T-helper 2 cell (primary cell): ENCODE results near the gene ATXN3L.
"Not testable (repeated sequence)": the region's sequence is repeated elsewhere in the genome, so short reads cannot be mapped to it uniquely, and the experiment has no call there.

Source experiments
- DNase-seq, 5 experiments: peaks; one replicate each; pipeline versions ENCODE4 v3.0.0 to v3.0.0-alpha.2; 2012 to 2022

Gene ATXN3L

DNA sequence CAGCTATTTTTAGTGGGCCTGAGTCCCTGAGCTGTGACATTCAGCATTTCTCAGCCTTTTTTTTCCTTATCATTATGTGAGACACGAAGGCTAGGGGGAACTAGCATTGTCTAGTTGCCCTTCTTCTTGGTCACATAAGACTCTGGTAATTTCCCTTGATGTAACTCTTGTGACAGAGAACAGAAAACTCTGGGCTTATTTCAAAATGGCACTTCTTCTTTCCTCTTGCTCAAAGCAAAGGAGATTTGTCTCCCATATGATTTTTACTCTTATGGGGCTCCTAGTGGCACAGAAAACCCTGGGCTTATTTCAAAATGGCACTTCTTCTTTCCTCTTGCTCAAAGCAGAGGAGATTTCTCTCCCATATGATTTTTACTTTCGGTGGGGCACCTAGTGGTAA is 14.7 kb downstream of the ATXN3L start:
- DNase-seq: no peak

DNA sequence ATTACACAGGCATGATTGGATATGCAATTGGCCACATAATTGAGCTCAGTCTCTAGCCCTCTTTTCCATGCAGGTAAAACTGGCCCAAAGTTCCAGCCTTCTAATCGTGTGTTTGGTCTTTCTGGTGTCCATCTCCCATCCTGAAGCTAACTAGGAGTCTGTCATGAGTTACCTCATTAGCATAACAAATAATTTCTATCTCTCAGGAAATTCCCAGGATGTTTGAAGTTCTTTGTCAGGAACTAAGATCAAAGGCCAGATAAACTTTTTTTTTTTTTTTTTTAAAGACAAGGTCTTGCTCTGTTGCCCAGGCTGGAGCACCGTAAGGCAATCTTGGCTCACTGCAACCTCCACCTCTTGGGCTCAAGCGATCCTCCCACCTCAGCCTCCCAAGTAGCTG is 15.8 kb downstream of the ATXN3L start:
- DNase-seq: no peak

DNA sequence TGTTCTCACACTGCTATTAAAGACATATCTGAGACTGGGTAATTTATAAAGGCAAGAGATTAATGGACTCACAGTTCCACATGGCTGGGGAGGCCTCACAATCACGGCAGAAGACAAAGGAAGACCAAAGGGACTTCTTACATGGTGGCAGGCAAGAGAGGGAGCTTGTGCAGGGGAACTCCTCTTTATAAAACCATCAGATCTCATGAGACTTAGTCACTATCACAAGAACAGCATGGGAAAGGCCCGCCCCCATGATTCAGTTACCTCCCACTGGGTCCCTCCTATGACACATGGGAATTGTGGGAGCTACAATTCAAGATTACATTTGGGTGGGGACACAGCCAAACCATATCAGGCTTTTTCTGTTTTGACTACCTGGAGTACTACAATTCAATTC is 16.6 kb downstream of the ATXN3L start:
- not testable (repeated sequence) for DNase-seq

DNA sequence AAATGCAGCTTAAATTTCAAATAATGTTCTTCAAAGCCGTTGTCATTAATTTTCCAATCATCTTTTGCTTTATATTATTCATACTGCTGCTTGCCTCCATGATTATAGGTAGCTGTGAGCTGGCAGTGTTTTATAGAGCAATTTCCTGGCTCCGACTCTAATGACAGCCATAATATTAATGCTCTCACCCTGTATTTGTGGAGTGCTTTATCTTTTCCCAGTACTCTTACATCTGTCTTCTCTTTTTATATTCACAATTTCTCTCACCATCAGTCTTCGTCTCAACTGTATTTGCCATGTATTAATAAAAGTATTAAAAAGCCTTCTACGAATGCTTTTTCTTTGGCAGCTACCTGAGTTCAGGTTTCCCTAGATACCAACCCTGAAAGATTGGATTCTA is 21.0 kb downstream of the ATXN3L start:
- no peak for DNase-seq

DNA sequence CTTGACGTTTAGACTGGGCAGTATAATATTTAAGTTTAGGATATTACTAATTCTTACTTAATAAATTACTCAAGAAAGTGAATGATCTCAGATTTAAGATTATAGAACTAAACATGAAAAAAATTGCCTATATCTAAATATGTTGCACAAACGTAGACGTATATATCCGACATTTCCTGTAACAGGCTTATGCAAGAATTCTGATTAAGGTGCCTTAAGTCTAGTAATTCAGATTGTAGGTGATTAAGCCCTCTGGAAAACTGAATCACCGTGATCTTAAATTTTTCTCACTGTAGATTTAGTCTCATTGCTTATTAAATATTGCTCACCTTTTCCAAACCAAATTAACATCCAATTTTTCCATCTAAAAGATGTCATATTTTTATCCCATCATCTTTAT is 24.0 kb downstream of the ATXN3L start:
- no peak for DNase-seq

DNA sequence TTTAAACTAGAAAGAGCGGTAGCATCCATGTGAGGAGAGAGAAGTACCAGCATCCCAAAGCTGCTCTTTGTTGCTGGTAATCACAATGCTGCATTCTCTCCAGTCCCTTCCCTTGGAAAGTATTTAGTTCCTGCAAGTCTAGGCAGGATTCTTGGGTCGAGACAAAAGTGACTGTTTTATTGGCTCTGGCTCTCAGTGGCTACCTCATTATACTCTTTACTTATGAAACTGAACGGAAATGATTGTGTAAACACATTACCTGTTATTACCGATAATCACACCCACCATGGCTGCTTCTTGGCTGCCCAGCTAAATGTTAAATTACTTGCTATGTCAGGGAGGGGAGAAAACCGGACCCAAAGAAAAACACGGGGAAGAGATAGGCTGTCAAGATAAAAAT is 26.2 kb downstream of the ATXN3L start:
- DNase-seq: no peak

DNA sequence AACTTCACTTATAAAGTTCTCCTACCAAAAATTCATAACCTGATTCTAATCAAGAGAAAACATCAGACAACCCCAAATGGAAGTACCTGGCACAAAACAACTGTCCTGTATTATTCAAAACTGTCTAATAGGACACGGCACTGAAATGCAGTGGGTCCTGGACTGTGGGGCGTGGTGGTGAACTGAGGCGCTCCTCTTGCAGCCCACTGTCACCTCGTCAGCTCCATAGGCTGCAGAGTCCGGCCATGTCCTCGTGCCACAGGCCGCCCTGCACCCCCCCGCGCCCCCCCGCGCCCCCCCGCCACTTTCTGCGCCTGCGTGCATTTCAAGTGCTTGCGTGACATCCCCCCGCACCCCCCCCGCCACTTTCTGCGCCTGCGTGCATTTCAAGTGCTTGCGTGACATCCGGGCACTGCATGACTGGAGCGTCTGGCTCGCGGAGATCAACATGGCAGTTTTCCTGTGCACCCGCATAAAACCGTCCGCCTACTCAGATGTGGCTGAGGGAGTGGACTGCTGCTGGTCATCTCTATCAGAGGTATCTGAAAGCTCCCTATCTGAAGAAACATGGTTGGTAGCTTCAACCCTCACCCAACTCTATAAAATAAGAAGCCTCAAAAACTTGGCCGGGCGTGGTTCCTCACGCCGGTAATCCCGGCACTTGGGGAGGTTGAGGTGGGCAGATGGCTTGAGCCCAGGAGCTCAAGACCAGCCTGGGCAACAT is 28.8 kb downstream of the ATXN3L start:
- no peak for DNase-seq

DNA sequence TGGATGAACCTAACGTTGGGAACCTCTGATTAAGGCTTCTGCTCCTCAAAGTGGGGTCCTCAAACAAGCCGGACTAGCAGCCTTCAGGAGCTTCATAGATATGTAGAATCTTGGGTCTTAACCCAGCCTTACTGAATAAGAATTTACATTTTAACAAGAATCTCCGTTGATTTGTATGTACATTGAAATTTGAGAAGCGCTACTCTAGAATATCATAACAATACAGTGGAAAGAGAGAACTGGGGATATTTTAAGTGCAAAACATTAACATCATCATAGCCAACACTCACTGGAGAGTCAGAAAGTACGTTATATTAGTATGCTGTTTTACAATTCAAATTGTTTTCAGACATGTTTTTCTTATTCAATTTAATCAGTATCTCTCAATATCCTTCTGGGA is 31.2 kb downstream of the ATXN3L start:
- DNase-seq: no peak

DNA sequence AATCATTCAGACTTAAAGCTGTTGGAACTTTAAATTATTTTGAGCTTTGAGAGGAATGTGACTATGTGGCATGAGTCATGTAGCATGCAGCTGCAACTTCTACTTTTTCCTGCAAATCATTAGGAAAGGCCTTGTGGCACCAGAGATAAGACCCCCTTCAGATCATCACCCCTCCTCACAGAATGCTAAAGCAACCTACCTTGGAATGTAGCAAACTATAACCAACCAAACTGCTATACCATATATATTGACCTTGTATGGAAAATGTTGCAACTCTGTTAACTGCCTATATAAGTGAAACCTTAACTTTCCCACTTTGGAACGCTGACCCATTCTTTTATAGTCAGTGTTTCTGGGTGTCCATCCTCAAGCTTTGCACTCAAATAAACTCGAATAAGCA is 32.0 kb downstream of the ATXN3L start:
- no peak for DNase-seq

DNA sequence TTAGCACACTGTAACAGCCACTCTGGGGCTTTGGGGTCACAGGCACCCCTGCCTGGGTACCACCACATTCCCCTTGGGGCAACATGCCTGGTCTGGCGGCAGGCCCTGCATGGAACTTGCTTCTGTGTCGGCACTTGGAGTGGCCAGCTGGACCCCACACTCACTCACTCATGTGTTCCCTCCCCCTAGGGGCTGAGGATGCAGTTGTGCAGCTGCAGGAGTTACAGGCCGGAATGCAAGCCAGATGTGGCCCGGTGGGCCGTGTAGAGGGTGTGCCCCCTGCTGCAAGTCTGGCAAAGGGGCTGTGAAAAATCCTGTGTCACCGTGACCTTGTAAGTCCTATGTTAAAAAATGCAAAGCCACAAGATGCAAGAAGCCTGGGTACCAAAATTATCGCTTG is 34.2 kb downstream of the ATXN3L start:
- no peak for DNase-seq

DNA sequence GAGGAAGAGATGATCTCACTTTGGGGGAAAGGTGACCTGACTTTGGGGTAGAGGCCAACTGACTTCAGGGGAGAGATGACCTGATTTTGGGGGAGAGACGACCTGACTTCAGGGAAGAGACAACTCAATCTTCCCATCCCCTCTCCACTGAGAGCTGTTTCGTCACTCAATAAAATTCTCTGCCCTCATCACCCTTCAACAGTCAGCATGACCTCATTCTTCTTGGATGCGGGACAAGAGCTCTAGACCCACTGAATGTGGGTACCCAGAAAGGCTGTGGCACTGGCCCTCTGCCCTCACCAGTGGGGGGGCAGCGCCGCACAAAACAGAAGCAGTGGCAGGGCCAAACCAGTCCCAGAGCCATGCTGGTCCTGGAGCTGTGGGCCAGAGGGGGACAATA is 34.6 kb downstream of the ATXN3L start:
- no peak for DNase-seq

DNA sequence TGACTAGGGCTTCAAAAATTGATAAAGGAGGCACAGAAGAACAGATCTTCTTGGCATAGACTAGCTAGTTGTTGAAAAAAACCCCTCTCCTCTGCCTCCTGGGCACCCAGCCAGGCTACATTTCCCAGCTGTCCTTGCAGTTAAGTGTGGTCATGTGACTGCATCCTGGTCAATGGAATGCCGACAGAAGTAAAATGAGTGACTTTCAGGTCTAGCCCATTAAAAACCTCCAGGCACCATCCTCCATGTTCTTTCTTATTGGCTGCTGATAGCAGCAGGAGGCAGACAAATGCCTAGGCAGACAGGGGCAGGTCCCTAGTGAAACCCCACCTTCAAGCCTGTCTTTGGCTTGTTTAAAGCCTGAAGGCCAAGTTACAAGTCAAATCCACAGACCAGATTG is 35.3 kb downstream of the ATXN3L start:
- DNase-seq: no peak

DNA sequence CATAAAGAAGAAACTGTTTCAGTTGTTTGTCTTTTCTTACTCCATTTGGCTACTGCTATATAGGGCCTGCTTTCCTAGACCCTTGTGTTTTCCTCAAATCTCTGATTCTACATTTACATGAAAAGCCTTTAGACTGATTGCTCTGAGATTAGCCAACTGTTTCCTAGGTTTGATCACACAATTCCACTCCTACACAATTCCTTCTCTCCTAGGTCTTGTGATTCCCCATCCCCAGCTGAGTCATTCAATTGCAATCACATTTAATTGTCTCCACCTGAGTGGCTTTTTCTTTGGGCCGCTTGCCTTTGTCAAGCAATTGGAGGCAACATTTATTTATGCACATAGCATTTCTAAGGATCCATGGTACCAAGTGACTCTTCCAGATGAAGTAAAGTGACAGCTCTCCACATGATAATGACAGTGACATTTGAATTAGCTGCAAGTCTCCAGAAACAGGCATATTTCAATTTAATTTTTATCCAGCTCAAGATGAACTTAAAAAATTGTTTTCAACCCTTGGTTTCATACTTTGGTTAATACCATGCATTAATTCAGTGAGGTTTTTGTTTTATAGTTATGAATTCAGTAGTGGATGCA is 35.8 kb downstream of the ATXN3L start:
- no peak for DNase-seq

DNA sequence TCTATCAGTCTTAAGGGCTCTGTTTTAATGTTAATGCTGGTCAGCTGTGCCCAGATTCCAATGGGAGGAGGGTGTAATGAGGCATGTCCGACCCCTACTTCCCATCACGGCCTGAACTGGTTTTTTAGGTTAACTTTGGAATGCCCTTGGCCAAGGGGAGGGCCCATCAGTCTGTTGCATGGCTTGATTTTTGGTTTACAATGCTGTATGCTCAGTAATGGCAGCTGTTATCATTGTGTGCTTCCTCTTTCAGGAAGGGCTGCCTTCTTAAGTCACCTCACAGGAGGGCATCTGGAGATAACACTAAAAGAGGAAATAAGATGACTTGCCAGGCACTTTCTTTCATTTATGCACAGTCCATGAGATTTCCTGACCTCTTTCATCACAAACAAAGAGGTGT is 36.3 kb downstream of the ATXN3L start:
- DNase-seq: no peak

DNA sequence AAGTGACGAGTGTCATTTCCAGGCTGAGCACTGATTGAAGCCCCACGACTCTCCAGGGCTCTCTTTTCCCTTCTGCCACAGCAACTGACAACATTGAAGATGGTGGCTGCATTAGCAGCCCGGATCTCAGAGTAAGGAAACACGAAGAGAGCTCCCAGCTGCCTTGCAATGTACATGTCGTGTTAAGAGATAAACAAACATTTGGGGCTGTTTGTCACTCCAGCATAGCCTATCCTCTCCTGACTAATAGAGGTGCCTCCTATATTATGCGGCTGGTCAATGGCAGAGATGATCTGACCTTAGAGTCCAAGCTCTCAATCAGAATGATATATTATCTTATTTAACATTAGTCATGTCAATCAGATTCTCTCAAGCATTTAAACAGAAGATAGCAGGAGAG is 38.6 kb downstream of the ATXN3L start:
- DNase-seq: no peak

DNA sequence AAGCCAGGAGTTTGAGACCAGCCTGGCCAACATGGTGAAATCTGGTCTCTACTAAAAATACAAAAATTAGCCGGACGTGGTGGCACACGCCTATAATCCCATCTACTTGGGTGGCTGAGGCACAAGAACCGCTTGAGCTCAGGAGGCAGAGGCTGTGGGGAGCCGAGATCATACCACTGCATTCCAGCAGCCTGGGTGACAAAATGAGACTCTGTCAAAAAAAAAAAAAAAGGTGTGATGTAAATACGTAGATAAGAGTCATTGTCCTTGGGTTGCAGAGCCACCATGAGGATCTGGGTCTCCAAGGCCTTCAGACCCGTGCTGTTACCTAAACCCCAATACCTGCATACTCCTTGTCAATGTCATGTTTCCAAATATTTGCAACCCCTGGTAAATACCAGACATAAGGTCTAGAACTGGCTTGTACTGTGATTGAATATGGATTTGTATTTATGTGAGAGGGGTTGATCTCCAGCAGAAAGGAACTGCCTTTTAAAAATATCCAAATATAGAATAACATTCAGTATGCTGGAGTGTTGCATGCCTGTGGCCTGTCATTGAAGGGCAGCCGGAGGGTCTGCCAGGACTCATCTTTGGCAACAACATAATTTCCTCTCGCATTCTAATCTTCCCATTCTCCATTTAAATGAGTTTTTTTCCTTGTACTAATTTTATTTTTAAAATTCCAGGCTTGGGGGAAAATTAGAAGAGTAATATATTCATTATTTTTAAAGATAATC is 40.4 kb downstream of the ATXN3L start:
- peak in 1 of 5 experiments; percentile 20 for DNase-seq

DNA sequence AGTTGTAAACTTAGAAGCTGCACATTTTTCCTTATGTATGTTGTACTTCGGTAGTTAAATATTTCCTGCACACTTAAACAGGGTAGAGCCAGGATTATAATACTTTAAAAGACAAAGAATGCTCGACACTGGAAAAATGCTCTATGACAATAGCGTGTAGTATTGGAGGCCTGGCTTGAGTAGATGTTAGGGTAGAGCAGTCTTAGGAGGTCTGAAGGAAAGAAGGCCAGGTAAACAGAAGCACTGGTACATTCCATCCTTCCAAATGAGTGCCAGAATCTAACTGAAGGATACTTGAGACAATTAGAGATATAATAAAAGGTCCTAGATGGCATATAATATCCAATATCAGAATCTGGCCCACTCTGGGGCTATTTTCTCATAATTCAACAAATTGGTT is 42.3 kb downstream of the ATXN3L start:
- DNase-seq: no peak

DNA sequence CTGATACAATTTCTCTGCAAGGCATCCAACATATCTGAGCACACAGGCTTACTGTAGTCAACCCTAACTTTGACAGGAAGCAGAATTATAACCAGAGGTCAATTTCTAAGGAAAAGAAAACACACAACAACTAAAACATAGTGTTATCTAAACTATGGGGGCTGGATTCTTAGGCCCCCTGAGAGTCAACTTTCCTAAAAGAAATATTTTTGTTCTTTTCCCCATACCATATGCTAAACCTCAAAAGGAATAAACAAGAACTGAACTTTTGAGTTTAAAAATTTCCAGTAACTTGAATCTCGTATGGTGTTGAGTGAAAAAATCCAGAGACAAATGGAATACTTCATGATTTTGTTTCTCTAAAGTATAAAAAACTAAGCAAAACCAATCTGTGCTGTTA is 42.9 kb downstream of the ATXN3L start:
- DNase-seq: no peak

DNA sequence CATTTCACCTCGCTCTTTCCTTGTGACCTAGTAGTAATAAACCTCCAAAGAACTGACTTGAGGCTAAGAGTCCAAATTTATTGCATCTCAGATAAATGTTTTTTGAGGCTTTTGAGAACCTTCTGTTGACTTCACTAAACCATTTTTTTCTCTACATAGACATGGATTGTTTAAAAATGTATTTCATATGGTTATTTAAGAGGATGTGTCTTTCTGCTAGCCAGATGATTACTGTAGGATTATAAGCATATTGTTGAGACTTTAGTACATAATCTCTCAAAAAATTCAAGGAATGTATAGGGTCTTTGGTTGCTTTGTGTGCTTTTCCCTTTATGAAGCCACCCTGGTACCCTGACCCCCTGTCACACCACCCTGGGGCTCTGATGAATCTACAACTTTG is 44.8 kb downstream of the ATXN3L start:
- no peak for DNase-seq

DNA sequence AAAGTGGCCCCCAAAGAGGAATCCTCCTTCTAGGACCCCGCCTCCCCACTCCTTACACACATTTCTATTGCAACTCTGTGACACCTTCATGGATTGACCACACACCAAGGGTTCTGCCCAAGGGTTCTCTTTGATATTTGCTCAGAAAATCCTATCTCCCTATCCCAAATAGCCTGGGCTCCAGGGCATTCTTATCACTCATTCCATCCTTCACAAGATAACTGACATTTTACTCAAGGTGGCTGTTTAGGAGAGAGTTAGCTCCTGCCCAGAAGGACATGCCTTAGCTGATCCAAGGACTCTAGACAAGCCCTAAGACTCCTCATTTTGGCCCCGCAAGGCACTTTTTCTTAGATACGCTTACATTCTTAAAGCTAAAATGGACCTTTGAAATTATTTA is 47.4 kb downstream of the ATXN3L start:
- DNase-seq: no peak

DNA sequence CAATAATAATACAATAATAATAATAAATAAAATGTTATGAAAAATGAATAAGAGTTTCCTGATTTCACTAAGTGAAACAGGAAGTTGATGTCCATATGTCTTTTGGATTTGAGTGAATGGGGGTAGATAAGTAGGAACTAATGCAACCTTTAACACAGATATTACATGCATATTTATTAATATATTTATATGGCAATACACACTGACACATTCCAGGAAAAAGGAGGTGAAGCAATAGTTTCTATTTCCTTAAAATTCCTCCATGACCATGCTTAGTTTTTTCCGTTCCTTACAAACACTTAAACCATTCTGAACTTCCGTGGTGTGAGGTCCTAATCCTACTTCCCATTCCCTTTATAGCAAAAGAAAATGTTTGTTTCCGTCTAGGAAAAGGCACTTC is 48.3 kb downstream of the ATXN3L start:
- DNase-seq: no peak

DNA sequence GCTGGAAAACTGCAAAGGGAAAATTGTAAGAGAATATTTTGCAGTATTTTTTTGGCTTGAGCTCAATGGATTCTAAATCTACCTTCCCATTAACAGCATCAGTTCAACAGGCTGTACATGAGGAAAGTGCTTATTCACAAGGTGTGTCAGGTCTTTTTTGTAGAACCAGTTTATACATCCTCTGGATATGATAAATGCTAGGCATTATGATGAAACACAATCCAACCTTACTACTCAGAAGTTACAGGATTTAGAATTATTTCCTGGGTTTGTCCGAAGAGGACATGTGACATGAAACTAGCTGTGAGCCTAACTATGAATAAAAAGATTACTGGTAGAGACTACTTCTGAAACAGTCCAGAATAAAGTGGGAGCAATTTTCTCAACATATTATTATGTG is 49.5 kb downstream of the ATXN3L start:
- DNase-seq: no peak

DNA sequence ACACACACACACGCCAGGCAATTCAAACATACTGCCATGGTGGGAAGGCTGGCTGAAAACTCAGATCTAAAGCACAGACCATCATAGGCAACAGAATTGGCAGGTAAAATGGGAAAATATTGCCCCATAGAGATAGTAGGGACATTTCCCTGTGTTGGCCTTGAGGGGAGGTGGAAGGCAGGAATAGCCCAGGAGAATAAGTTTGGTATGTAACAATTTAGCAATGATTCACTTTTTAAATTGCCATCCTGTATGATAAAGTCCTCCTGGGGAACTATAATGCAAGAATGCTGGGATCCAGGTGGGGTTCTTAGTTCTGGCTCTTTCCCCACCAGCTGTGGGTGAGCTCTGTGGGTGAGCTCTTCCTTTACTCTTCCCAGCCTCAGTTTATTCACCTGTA is 51.0 kb downstream of the ATXN3L start:
- DNase-seq: no peak
